Right cardiac atrium (tissue), 5 donors: Measurements from ENCODE around the gene CPN1. TPM values are rescaled to one million over a fixed set of nuclear protein-coding genes. Genes with fewer than 3 reads are reported as not detected.
"Not testable (repeated sequence)": the region's sequence is repeated elsewhere in the genome, so short reads cannot be mapped to it uniquely, and the experiment has no call there.

Source experiments
- ATAC-seq, 2 donors: fragments of 200-7000 bp; cut with Tn5 transposase; one replicate each; pipeline versions ENCODE4 v1.8.0 to v1.9.1; 2020; ENCODE audit warnings: moderate library complexity in 2 of 2, mild to moderate bottlenecking in 1 of 2
- DNase-seq, 3 donors: peaks; one replicate each; pipeline ENCODE4 v3.0.0-alpha.2; 2020
- H3K27ac ChIP-seq: one replicate; pipeline ENCODE4 v1.5.1; 2013; ENCODE audit warnings: mild to moderate bottlenecking, low read length, control low read depth, moderate library complexity
- H3K27me3 ChIP-seq: one replicate; pipeline ENCODE4 v1.6.1; 2013; ENCODE audit not compliant: control insufficient read depth, insufficient read depth
- H3K4me1 ChIP-seq: one replicate; pipeline ENCODE4 v1.6.1; 2013; ENCODE audit warnings: low read length; ENCODE audit not compliant: control insufficient read depth, insufficient read depth
- H3K4me3 ChIP-seq: one replicate; pipeline ENCODE4 v1.5.1; 2013; ENCODE audit warnings: low read length, control low read depth
- H3K9me3 ChIP-seq: one replicate; pipeline ENCODE4 v1.6.1; 2013; ENCODE audit warnings: low read length; ENCODE audit not compliant: control insufficient read depth
- WGBS: extraction: QIAGEN DNeasy Blood & Tissue Kit; methylation state at CpG from one replicate; pipeline ENCODE4 v1.1.7; 2013; 5-methylcytosine and 5-hydroxymethylcytosine counted together
- intact Hi-C, 4 donors: fragments of 100-400 bp; cut with DNase I; formaldehyde crosslinking; loops; one replicate each; pipeline versions ENCODE4 v1.11.0 to v1.14.0; 2022 to 2023
- polyA plus RNA-seq: library from polyadenylated mRNA; stranded (reverse); fragments of 200-250 nt; gene quantifications from one replicate; pipeline ENCODE4 v1.2.3, GENCODE V29; 2013
- total RNA-seq, 4 donors: library from RNA; stranded (reverse); fragmentation: NEBNext Ultra II Directional; extraction: Animal tissue kit (Norgen Biotek cat#: 25700); gene quantifications; one replicate each; pipeline ENCODE4 v1.2.1, GENCODE V29; 2021
- donor health status: healthy with polysubstance abuse.
- donor health status: DM: no; HTN: yes; CAD: no.
- donor health status: DM: no; HTN: no; CAD: no.
- donor health status: DM: no; HTN: yes; CAD: no; lungs with severe emphysema.
- donor health status: DM: yes; HTN: yes; CAD: no.

The CPN1 gene
- total and polyA plus RNA-seq, 5 donors: not detected

GRCh38 chr10:100021322-100021721 is 60.3 kb downstream of the CPN1 start:
- Histone ChIP-seq H3K27ac (no peak overlapping the region), H3K4me1 (no peaks in the 10 kb centered on the region), H3K27me3 (no peaks in the 10 kb centered on the region), H3K9me3 (no peaks in the 10 kb centered on the region), H3K4me3 (no peak overlapping the region)
- ATAC-seq: no peak
- no peak for DNase-seq
- 82% methylated on average over 1 of the region's 1 CpG for WGBS
- intact Hi-C loops: no loop called here

- intact Hi-C loops: no loop called here
- WGBS: 81% methylated on average over 11 of the region's 11 CpGs
- ATAC-seq: no peak
These were observed 60.8 kb downstream of the CPN1 start for GRCh38 chr10:100020886-100021253.

GRCh38 chr10:100020142-100020885 is 61.4 kb downstream of the CPN1 start:
- Histone ChIP-seq H3K27me3 (no peaks in the 10 kb centered on the region), H3K4me3 (no peak overlapping the region), H3K27ac (no peak overlapping the region), H3K4me1 (no peaks in the 10 kb centered on the region), H3K9me3 (no peaks in the 10 kb centered on the region)
- no peak for ATAC-seq
- intact Hi-C loops: no loop called here
- no peak for DNase-seq
- 72% methylated on average over 5 of the region's 5 CpGs for WGBS

More at GRCh38 chr10:100020886-100021253, 60.8 kb downstream of the CPN1 start:
- Histone ChIP-seq H3K4me1 (no peaks in the 10 kb centered on the region), H3K4me3 (no peak overlapping the region), H3K27me3 (no peaks in the 10 kb centered on the region), H3K27ac (no peak overlapping the region), H3K9me3 (no peaks in the 10 kb centered on the region)
- DNase-seq: no peak

- DNase-seq (no peak), ATAC-seq (no peak)
- no peaks in the 10 kb centered on the region for H3K27me3 ChIP-seq
- no peaks in the 10 kb centered on the region for H3K9me3 ChIP-seq
- H3K4me3 ChIP-seq: no peak overlapping the region
- H3K4me1 ChIP-seq: no peaks in the 10 kb centered on the region
- no peak overlapping the region for H3K27ac ChIP-seq
- intact Hi-C loops: loop anchor here in 2 of 4 donors (10.0 kb wide), 2 partner anchors 115 to 175 kb away; no protein-coding TSS in a partner anchor
- WGBS: 30% methylated on average over 3 of the region's 3 CpGs
These were observed 61.9 kb downstream of the CPN1 start for GRCh38 chr10:100019787-100020141.

GRCh38 chr10:100014071-100014762 is 67.5 kb downstream of the CPN1 start:
- DNase-seq (no peak), ATAC-seq (no peak)
- Histone ChIP-seq H3K27ac (no peak overlapping the region), H3K9me3 (no peaks in the 10 kb centered on the region), H3K4me1 (no peaks in the 10 kb centered on the region), H3K4me3 (no peak overlapping the region), H3K27me3 (no peaks in the 10 kb centered on the region)
- 89% methylated on average over 5 of the region's 5 CpGs for WGBS
- intact Hi-C loops: loop anchor here in 2 of 4 donors (10.0 kb wide), 2 partner anchors 109 to 169 kb away; no protein-coding TSS in a partner anchor

GRCh38 chr10:100013621-100014020 is 68.0 kb downstream of the CPN1 start:
- no peak overlapping the region for H3K27ac ChIP-seq
- H3K9me3 ChIP-seq: no peaks in the 10 kb centered on the region
- intact Hi-C loops: loop anchor here in 2 of 4 donors (10.0 kb wide), 2 partner anchors 109 to 169 kb away; no protein-coding TSS in a partner anchor
- 90% methylated on average over 1 of the region's 1 CpG for WGBS
- H3K27me3 ChIP-seq: no peaks in the 10 kb centered on the region
- no peak overlapping the region for H3K4me3 ChIP-seq
- no peak for DNase-seq
- H3K4me1 ChIP-seq: no peaks in the 10 kb centered on the region
- no peak for ATAC-seq

- not testable (repeated sequence) for ATAC-seq, DNase-seq, H3K4me3 ChIP-seq, H3K9me3 ChIP-seq, H3K27ac ChIP-seq, H3K4me1 ChIP-seq, H3K27me3 ChIP-seq
- intact Hi-C loops: loop anchor here in 2 of 4 donors (10.0 kb wide), 2 partner anchors 107 to 167 kb away; no protein-coding TSS in a partner anchor
- 93% methylated on average over 20 of the region's 20 CpGs for WGBS
These were observed 69.8 kb downstream of the CPN1 start for GRCh38 chr10:100011906-100012305.

GRCh38 chr10:100009793-100010676 is 71.6 kb downstream of the CPN1 start, which contains the start of gene DNMBP:
TSS of gene DNMBP (minus strand) at chr10:100009947. CDS start at chr10:99972124, 37,823 bp downstream.
- Histone ChIP-seq H3K4me3 (peak within 1 kb of the TSS; percentile 95), H3K4me1 (peaks cover 9% of the 10 kb centered on the region), H3K27me3 (no peaks in the 10 kb centered on the region), H3K9me3 (no peaks in the 10 kb centered on the region), H3K27ac (peak within 1 kb of the TSS; percentile 92)
- DNase-seq: peak; percentile 91 to 95 (median 95)
- 2% methylated on average over 86 of the region's 86 CpGs for WGBS
- ATAC-seq: peak; percentile 95 to 96
- intact Hi-C loops: loop anchor here in 3 of 4 donors (5.0 to 10.0 kb wide), 5 partner anchors 38 to 165 kb away; no protein-coding TSS in a partner anchor

GRCh38 chr10:100009283-100009792 is 72.3 kb downstream of the CPN1 start:
- peak overlapping the region; percentile 95 for H3K4me3 ChIP-seq
- WGBS: under 1% methylated on average over 45 of the region's 45 CpGs
- intact Hi-C loops: loop anchor here in 3 of 4 donors (5.0 to 10.0 kb wide), 3 partner anchors 37 to 95 kb away; no protein-coding TSS in a partner anchor
- peak in 1 of 3 donors; percentile 71 for DNase-seq
- H3K9me3 ChIP-seq: no peaks in the 10 kb centered on the region
- peaks cover 9% of the 10 kb centered on the region for H3K4me1 ChIP-seq
- H3K27me3 ChIP-seq: no peaks in the 10 kb centered on the region
- H3K27ac ChIP-seq: peak overlapping the region; percentile 92
- ATAC-seq: peak; percentile 78 to 83

- Histone ChIP-seq H3K9me3 (no peaks in the 10 kb centered on the region), H3K4me3 (peak overlapping the region; percentile 95), H3K27ac (peak overlapping the region; percentile 92), H3K4me1 (peaks cover 9% of the 10 kb centered on the region), H3K27me3 (no peaks in the 10 kb centered on the region)
- intact Hi-C loops: loop anchor here in 3 of 4 donors (5.0 to 10.0 kb wide), 3 partner anchors 36 to 94 kb away; no protein-coding TSS in a partner anchor
- 22% methylated on average over 9 of the region's 9 CpGs for WGBS
- no peak for ATAC-seq
- DNase-seq: no peak
These were observed 72.9 kb downstream of the CPN1 start for GRCh38 chr10:100008708-100009282.
